ENCODE results near the gene DCTN1.

GRCh38 chr2:74328573-74328972 lies 51.5 kb downstream of the DCTN1 start:
- TF ChIP-seq, protein P1, sequence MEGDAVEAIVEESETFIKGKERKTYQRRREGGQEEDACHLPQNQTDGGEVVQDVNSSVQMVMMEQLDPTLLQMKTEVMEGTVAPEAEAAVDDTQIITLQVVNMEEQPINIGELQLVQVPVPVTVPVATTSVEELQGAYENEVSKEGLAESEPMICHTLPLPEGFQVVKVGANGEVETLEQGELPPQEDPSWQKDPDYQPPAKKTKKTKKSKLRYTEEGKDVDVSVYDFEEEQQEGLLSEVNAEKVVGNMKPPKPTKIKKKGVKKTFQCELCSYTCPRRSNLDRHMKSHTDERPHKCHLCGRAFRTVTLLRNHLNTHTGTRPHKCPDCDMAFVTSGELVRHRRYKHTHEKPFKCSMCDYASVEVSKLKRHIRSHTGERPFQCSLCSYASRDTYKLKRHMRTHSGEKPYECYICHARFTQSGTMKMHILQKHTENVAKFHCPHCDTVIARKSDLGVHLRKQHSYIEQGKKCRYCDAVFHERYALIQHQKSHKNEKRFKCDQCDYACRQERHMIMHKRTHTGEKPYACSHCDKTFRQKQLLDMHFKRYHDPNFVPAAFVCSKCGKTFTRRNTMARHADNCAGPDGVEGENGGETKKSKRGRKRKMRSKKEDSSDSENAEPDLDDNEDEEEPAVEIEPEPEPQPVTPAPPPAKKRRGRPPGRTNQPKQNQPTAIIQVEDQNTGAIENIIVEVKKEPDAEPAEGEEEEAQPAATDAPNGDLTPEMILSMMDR (IDR thresholded peaks at IDR 0.05), result no peak
- TF ChIP-seq POLR2AphosphoS5 (IDR thresholded peaks at IDR 0.05), result no peak

Measured in breast epithelium (tissue), 3 donors.